HG03196 (cell line): Measurements from ENCODE around the gene UBE2O.
"Not testable (repeated sequence)": the region's sequence is repeated elsewhere in the genome, so short reads cannot be mapped to it uniquely, and the experiment has no call there.

Experiments
- ATAC-seq: cut with Tn5 transposase; IDR thresholded peaks from one replicate; pipeline ENCODE4 v1.9.1; 2021; ENCODE audit not compliant: unreplicated experiment

UBE2O gene

GRCh38 chr17:76378548-76379274 lies 74.2 kb downstream of the UBE2O start:
- no peak for ATAC-seq

- no peak for ATAC-seq
These were observed 76.4 kb downstream of the UBE2O start for GRCh38 chr17:76376318-76377133.

- no peak for ATAC-seq
These were observed 81.0 kb downstream of the UBE2O start for GRCh38 chr17:76371656-76372628.

DNA sequence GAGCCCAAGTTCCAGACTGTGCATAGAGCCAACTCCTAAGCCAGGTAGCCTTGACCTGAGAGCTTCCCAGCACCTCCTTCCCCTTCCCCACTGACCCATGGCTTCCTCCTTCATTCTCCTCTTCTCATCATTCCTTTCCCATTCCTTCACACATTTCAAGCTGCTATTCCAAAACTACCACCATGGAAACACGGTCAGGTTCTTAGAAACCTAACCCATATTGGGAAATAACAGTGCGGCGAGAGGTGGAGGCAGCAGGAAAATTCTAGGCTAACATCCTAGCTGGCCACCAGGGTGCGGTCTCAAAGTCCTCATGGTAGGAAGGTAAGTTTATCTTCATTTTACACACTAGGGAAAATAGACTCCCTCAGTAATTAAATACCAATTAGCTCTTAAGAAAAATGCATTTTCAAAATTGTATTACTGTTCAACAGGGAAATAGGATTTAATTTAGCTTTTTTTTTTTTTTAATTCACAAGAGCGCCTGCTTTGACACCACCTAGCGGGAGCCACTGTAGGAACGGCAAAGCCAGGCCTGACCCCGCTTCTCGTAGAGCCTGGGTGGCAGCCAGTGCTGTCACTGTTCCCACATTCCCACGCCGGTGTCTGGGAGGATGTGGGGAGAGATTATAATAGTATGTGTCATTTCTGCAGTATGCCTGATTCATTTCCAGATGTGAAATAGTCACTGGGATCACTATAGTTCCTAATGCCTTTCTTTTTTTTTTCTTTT lies 82.5 kb downstream of the UBE2O start:
- no peak for ATAC-seq

DNA sequence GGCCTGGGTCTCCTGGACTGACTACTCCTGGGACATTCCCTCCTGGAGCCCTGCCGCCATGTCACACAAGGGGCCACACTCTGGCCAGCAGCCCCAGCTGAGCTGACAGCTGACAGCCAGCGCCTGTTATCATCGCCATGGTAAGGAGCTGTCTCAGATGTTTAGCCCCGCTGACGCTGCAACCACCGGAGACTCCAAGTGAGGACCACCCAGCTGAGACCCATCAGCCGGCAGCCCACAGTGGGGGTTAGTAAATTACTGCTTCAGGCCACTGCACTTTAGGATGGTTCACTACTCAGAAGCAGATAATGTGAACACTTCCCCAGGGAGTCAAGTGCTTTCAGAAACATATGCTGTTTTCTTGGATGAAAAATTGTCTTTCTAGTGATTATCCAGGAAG lies 83.1 kb downstream of the UBE2O start:
- ATAC-seq = no peak

DNA sequence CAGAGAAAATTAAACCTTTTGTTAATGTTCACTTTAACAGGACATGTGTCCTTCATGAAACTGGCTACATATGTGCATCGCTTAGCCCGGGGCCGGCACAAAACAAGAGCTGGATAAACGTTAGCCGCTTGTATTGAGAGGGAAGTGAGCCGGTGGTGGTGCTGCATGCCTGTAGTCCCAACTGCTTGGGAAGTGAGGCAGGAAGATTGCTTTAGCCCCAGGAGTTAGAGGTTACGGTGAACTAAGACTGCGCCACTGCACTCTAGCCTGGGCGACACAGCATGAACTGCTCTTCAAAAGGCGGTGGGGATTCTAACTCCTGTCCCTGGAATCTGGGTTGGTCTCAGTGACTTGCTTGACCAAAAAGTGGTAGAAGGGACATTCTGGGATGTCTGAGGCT lies 83.6 kb downstream of the UBE2O start:
- ATAC-seq = no peak

DNA sequence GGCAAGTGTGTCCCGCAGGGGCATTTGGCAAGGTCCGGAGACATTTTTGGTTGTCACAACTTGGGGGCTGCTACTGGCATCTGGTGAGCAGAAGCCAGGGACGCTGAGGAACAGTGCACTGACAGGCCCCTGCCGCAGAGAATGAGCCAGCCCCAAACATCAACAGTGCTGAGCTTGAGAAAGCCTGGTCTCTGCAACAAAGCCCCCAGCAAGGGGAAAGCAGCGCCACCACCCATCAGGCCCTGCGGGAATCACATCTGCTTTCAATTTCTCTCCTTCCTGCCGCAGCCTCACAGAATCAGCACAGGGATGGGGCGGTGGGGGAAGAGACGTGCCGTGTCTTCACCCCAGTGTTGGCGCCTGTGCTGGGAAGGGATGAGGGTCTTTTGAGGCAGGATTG lies 84.4 kb downstream of the UBE2O start:
- ATAC-seq = no peak

DNA sequence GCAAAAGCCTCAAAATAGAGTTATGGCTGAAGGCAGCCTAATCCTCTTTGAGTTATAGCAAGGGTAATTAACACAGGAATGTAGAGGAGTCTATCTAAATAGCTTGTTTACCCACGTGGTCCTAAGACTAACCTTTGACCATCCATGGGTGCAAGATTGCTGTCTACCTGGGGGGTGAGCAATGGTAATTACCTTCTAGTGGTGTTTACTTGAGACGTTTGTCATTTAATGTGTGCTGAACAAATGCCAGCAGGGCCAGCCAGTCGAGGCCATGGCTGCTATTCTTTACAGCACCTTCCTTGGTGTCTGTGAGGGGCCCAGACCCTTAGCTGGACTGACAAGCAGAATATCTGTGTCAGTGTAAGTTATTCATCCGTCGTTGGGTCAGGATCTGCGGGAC lies 85.3 kb downstream of the UBE2O start:
- ATAC-seq = no peak

DNA sequence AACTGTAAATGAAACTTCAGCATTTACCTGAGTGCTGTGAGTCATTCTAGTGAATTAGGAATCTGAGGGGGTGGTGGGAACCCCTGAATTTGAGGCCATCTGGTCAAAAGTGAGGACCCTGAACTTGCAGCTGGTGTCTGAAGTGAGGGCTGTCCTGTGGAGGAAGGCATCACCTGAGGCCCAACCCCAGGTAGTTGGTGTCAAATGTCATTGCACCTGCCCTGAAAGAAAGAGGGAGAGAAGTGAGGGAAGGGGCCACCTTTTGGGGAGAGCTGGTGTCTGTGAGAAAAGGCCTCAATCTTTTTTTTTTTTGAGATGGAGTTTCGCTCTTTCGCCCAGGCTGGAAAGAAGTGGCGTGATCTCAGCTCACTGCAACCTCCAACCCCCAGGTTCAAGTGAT lies 86.7 kb downstream of the UBE2O start:
- ATAC-seq = no peak

GRCh38 chr17:76365256-76365903 lies 87.6 kb downstream of the UBE2O start:
- no peak for ATAC-seq

- ATAC-seq = no peak
These were observed 89.7 kb downstream of the UBE2O start for GRCh38 chr17:76363107-76363842.

- no peak for ATAC-seq
These were observed 92.5 kb downstream of the UBE2O start for GRCh38 chr17:76360461-76360860.

- ATAC-seq = not testable (repeated sequence)
These were observed 93.2 kb downstream of the UBE2O start for GRCh38 chr17:76359776-76360175.

DNA sequence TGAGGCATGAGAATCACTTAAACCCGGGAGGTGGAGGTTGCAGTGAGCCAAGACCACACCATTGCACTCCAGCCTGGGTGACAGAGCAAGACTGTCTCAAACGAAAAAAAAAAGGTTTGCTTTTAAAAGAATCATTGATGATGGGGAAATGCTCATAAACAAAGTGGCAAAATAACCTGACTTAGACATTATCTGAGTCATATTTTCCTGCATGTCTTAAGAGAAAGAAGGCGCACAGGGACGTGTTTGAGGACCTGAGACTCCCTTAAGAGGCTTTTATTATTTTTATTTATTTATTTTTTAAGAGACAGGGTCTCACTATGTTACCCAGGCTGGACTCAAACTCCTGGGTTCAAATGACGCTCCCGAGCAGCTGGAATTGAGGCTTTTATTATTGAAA lies 93.6 kb downstream of the UBE2O start:
- ATAC-seq = no peak

DNA sequence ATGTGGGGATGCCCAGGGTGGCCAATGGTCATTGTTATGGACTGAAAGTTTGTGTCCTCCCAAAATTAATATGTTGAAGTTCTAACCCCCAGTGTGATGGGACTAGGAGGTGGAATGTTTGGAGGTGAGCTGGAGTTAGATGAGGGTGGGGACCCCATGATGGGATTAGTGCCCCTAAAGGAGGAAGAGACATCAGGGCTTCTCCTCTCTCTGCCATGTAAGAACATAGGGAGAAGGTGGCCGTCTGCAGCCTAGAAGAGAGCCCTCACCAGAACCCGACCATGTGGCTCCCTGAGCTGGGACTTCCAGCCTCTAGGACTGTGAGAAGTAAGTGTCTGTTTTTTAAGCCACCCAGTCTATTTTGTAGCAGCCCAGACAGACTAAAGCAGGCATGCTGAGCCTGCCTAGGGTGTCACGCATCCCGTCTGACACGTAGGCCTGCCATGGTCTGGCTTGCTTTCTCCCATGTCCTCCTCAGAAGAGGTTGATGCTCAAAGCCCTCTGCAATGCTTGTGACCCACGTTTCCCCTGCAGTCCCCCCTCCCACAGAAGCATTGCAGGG lies 95.3 kb downstream of the UBE2O start:
- ATAC-seq = no peak

DNA sequence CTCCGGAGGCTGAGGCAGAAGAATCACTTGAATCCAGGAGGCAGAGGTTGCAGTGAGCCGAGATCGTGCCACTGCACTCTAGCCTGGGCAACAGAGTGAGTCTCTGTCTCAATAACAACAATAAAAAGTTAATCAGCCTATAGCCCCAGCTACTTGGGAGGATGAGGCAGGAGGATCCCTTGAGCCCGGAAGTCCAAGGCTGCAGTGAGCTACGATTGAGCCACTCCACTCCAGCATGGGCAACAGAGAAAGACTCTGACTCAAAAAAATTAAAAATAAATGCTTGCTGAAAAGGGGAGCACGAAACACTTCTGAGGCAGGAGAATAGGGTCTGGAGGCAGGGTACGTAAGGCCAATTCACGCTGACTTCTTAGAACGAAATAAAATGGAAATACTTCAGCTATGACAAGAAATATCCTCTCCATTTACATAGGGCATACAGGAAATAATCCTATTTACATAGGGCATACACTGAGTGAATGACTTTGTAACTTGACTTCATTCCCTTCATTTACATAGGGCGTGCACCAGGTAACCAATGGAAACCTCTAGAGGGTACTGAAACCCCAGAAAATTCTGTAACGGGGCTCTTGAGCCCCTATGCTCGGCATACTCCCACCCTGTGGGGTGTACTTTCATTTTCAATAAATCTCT lies 96.0 kb downstream of the UBE2O start:
- no peak for ATAC-seq

DNA sequence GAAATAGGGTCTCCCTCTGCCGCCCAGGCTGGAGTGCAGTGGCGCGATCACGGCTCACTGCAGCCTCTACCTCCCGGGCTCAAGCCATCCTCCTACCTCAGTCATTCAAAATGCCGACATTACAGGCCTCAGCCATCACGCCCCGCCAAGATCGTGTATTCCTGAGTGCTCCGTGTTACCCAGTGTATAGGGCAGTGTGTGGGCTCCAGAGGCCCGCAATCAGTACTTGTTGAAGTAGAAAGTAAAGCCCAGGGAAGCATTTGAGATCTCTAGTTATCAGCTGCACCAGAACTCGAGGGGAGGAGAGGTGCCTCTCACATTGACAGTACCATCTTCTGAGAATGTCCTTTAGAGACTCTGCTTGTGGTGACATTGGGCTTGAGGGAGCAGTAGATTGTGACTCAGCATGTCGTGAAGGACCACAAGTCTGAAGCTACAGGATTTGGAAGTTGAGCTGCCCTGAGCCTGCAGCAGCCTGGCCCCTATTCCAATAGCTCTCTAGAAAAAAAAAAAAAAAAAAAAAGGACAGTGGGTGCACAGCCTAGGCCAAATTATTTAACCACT lies 98.1 kb downstream of the UBE2O start:
- no peak for ATAC-seq

DNA sequence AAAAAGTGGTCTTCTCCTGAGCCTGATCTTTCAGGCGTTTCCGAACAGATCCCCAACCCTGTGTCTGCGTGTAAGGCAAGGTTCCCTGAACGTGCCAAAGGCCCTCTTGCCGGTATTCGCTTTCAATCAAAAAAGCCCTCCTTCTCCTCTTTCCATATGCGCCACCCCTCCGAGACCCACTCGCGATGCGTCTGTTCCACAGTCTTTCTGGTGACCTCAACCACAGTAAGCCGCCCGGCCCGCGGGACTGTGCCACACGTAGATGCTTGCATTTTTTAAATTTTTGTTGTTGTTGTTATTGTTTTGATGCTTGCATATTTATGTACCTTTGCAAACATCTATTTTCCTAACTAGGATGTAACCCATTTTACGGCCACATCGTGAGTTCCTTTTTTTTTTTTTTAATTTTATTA lies 98.6 kb downstream of the UBE2O start:
- no peak for ATAC-seq
